HG02642 (cell line): ENCODE measurements around the gene CD300LG.
"Not testable (repeated sequence)": the region's sequence is repeated elsewhere in the genome, so short reads cannot be mapped to it uniquely, and the experiment has no call there.

Experiments
- ATAC-seq: cut with Tn5 transposase; IDR thresholded peaks from one replicate; pipeline ENCODE4 v1.9.1; 2021; ENCODE audit warnings: mild to moderate bottlenecking; ENCODE audit not compliant: unreplicated experiment, poor library complexity

The CD300LG gene

DNA sequence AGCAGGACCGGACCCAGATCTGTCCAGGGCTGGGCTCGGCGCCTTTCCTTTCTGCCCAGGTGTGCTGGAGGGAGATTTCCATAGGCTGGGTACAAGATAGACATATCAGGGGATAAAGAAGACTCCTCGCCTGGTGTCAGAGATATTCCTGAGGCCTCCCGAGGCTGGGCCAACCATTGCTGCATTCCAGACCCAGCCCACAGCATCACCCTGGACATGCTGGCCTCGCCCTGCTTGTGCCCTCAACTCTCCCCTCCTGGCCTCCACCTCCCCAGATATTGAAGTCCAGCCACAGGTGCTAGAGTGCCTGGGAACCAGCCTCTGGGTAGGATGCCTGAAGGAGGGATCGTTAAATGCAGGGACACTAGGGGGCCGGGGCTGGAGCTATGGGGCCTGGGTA is 2.1 kb downstream of the CD300LG start:
- no peak for ATAC-seq

- no peak for ATAC-seq
Observed at GRCh38 chr17:43852571-43852970, 5.6 kb downstream of the CD300LG start.

DNA sequence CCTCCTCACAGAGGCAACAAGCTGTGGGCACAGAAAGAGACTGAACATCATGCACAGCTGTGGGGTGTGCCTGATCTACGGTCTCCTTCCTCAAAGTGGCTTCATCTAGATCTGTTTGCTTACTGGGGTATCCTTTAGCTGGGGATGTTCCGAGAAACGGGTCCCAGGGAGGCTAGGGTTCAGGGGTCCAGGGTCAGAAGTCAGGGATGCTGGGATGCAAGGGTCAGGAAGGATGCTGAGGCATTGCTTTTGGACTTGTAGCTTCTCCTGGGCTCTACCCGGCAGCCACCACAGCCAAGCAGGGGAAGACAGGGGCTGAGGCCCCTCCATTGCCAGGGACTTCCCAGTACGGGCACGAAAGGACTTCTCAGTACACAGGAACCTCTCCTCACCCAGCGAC is 6.6 kb downstream of the CD300LG start:
- no peak for ATAC-seq

DNA sequence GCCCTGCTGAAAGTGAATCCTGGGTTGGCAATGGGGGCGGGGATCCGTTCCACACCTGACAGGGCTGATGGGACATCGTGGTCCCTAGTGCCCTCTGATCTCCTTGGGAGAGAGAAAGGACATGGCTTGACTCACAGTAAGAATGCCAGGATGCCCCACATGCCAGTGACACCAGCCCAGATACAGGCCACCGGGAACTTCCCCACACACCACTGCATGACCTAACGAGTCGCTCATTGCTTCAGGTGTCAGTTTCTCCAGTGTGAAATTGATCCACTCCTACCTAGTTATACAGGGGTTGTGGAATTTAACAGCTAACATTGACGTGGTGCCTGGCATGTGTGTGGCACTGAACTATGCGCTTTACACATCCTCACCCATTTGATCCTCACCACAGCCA is 7.5 kb downstream of the CD300LG start:
- no peak for ATAC-seq

DNA sequence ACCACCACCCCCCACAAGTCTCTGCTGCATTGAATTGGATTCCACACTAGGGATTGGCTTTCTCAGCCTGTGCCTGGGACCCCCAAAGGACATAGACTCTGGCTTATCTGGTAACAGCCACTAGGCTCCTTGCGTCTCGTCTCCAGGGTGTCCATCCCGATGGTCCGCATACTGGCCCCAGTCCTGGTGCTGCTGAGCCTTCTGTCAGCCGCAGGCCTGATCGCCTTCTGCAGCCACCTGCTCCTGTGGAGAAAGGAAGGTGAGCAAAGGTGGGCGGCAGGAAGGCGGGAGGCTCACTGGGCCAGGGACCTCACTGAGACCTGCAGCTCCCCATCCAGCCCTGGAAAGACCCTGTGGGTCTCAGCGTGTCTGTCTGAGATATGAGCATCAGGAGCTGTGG is 8.1 kb downstream of the CD300LG start:
- ATAC-seq: no peak

- no peak for ATAC-seq
Observed at GRCh38 chr17:43856141-43856540, 9.2 kb downstream of the CD300LG start.

DNA sequence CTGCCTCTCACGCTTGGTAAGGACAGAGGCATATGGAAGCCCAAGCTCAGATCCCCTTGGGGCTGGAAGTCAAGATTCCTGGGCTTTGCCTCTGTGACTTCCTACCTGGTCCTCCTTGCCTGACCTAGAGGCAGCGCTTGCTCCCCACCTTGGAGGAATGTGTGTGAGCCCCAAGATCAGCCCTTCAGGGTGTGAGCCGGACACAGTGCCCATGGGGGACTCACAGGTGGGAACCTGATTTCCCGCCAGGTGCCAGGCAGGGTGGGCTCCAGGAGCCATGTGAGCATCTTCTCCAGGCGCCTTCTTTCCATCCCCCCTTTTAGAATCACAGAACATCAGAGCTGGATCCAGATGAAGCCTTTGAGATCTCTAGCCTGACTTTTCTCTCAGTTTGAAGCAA is 10.2 kb downstream of the CD300LG start:
- ATAC-seq: no peak

GRCh38 chr17:43857957-43858600 is 11.1 kb downstream of the CD300LG start:
- ATAC-seq: no peak

GRCh38 chr17:43860077-43860725 is 13.2 kb downstream of the CD300LG start:
- no peak for ATAC-seq

DNA sequence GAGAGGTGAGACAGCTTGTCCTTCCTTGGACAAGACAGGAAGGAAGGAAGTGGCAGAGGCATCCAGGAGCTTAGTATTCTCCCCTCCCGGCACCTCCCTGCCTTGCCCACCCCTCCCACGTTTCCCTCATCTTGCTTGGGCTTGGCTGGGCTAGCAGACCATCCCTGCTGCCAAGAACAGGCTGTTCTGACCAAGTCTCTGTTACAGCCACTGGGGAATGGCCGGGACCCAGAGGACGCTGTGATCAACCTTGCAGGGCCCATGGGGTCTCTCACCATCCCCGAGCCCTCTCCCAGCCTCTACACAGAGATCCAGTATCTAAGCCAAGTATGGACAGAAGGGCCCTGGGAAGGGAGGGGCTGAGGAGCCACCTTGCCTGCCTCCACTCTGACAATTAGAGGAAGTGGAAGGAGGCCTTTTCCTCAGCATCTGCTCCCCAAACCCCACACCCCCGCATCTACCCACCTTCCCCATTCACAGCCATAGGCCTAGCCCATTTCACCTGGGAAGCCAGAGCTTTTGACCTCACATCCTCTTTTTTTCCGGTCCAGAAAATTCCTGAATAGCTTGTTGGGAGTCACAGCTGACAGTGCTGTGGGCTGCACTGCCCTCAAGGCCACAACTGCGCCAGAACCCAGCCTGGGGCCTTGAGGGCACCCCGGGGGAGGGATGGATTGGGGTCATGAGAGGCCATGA is 14.1 kb downstream of the CD300LG start:
- no peak for ATAC-seq

DNA sequence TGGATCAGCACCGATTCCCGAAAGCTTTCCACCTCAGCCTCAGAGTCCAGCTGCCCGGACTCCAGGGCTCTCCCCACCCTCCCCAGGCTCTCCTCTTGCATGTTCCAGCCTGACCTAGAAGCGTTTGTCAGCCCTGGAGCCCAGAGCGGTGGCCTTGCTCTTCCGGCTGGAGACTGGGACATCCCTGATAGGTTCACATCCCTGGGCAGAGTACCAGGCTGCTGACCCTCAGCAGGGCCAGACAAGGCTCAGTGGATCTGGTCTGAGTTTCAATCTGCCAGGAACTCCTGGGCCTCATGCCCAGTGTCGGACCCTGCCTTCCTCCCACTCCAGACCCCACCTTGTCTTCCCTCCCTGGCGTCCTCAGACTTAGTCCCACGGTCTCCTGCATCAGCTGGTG is 15.0 kb downstream of the CD300LG start:
- ATAC-seq: no peak

- ATAC-seq: no peak
Observed at GRCh38 chr17:43864161-43864984, 17.4 kb downstream of the CD300LG start.

DNA sequence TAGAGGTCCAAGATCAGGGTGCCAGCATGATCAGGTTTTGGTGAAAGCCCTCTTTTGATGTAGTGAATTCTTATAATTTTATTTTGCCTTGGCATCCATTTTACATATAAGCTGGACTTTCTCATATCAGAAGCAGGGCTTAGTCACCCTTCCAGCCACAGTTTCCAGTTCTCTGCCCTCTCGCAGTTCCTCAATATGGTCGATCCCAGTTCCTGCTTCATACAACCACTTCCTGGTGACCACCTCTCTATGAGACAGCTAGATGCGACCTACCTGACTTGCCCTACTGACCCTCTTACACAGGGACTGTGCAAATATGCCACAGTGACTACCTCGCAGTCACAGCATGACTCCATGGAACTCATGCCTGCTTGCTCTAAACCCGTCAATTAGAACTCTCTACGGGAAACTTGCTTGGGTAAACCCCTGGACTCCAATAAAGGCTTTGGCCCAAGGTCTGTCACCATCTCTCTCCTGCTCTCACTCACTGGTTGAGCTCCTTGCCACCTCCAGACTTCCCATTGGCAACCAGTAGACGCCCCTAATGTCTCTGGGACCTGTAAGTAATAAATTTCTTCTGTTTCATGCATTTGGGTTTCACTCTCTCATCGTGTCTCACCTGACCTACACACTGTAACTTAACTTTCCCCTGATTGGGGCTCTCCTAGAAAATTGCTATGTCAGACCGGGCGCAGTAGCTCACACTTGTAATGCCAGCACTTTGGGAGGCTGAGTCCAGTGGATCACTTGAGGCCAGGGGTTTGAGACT is 21.4 kb downstream of the CD300LG start:
- ATAC-seq: no peak

DNA sequence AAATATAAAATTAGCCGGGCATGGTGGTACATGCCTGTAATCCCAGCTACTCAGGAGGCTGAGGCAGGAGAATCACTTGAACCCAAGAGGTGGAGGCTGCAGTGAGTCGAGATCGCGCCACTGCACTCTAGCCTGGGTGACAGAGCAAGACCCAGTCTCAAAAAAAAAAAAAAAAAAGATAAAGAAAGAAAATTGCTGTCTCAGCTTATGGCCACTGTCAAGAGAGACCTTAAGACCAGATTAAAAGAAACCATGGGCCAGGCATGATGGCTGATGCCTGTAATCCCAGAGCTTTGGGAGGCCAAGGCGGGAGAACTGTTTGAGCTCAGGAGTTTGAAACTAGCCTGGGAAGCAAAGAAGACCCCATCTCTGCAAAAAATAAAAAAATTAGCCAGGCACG is 22.1 kb downstream of the CD300LG start:
- not testable (repeated sequence) for ATAC-seq

DNA sequence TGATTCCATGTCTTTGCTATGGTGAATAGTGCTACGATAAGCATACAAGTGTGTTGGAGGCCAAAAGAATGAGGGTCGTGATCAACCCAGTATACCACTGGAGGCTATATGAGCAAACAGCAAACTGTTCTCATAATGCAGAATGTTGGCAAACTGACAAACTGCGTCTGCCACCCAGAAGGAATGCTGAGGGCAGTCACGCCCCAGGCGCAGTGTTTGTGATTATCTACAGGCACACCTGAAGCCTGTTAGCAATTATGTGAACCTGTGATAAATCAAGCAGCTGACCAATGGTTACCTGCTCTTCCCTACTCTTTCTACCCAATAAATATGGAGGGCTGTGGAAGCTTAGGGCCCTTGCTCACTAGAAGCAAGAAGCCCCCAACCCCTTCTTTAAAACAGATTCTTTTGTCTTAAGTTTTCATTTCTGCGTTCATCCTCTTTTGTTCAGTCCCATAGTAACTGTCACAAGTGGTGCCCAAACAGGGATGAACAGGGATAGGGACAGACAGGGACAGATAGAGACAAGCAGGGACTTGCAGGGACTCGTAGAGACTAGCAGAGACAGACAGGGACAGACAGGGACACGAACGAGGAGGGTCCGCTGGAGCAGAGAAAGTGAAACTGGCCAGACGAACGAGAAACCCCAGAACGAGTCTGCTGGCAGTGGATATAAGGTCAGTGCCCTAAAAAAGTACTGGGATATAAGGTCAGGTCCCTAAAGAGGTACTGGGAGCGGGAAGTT is 25.1 kb downstream of the CD300LG start:
- ATAC-seq: no peak

DNA sequence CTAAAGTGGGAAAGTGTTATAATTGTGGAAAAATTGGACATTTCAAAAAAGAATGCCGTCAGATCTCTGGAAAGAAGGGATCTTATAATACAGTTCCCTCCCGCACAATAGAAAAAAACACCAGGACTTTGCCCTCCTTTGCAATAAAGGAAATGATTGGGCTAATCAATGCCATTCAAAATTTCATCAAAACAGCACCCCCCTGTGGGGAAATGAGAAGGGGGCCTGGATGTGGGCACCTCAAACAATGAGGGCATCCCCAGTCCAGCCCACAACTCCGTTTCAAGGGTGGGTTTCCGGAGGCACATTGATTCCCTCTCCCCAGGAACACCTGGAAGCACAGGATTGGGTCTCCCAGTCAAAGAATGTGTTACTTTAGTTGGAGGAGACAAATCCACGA is 26.1 kb downstream of the CD300LG start:
- ATAC-seq: no peak

DNA sequence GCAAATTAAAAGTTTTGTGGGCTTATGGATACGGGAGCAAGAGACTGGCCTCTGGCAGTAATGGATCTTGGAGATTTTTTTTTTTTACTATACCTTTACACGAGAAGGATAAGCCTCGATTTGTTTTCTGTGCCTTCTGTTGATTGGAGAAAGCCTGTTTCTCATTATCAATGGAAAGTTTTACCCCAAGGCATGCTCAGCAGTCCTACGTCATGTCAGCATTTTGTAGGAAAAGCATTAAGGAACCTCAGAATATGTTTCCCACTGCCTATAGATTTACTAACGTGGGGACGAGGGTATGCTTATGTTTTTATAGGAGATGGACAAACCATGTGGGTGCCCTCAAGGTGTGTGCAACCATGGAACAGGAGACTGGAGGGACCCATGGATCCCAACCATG is 26.8 kb downstream of the CD300LG start:
- no peak for ATAC-seq

DNA sequence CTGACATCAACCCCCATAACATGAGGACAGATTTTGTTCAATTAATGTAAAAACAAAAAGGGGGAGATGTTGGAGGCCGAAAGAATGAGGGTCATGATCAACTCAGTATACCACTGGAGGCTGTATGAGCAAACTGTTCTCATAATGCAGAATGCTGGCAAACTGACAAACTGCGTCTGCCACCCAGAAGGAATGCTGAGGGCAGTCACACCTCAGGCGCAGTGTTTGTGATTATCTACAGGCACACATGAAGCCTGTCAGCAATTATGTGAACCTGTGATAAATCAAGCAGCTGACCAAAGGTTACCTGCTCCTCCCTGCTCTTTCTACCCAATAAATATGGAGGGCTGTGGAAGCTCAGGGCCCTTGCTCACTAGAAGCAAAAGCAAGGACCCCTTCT is 27.3 kb downstream of the CD300LG start:
- ATAC-seq: no peak

GRCh38 chr17:43875476-43876147 is 28.6 kb downstream of the CD300LG start:
- no peak for ATAC-seq
